Measurements from ENCODE around the gene TCFL5. TPM values are rescaled to one million over a fixed set of nuclear protein-coding genes. Genes with fewer than 3 reads are reported as not detected.

The TCFL5 gene
- total RNA-seq, 1 experiment from 2014 or later, result 20.4 TPM

DNA sequence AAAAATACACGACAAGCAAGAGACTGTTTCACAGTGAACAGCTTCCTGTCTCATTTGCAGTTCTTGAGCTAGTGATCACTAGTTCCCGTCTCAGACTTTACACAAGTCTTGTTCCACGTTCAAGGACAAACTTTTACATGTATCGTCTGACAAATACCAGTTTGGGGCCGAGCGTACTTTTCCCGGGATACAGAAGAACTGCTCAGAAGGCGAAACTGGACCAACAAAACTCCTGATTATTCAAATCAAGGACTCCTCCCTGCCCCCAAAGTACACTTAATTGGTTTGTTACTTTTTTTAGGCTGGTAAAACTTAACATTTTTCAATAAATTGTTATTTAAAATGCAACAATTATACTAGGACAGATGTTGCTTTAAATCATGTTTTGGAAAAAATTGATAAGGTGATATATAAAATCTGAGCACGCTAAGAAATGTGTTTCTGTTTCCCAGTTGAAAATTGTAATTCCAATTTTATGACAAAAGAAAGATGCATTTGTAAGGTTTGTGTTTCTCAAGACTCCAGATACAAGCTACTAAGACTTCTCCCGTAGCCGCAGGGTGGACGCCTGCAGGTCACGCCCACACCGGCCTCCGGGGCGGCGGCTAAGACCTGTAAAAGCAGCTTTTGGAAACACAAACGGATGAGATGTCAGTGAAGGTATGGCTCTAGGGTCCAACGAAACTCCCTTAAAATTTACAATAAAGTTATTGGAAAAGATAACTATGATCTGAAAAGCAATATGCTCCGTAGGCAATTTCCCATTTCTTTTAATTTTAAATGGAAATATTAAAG lies 16.8 kb upstream of the TCFL5 start:
- TF ChIP-seq, protein P1, sequence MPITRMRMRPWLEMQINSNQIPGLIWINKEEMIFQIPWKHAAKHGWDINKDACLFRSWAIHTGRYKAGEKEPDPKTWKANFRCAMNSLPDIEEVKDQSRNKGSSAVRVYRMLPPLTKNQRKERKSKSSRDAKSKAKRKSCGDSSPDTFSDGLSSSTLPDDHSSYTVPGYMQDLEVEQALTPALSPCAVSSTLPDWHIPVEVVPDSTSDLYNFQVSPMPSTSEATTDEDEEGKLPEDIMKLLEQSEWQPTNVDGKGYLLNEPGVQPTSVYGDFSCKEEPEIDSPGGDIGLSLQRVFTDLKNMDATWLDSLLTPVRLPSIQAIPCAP (CRISPR knock-in tag; IDR thresholded peaks at IDR 0.05), result no peak
- TF ChIP-seq NFYB (CRISPR knock-in tag; conservative IDR thresholded peaks at IDR 0.05; ENCODE audit: low read depth) (no peak), ELF4 (CRISPR knock-in tag; IDR thresholded peaks at IDR 0.05; ENCODE audit: low read depth) (no peak), EMX1 (CRISPR knock-in tag; IDR thresholded peaks at IDR 0.05) (no peak), ZNF138 (CRISPR knock-in tag; conservative IDR thresholded peaks at IDR 0.05) (no peak)
- TF ChIP-seq, protein P2, sequence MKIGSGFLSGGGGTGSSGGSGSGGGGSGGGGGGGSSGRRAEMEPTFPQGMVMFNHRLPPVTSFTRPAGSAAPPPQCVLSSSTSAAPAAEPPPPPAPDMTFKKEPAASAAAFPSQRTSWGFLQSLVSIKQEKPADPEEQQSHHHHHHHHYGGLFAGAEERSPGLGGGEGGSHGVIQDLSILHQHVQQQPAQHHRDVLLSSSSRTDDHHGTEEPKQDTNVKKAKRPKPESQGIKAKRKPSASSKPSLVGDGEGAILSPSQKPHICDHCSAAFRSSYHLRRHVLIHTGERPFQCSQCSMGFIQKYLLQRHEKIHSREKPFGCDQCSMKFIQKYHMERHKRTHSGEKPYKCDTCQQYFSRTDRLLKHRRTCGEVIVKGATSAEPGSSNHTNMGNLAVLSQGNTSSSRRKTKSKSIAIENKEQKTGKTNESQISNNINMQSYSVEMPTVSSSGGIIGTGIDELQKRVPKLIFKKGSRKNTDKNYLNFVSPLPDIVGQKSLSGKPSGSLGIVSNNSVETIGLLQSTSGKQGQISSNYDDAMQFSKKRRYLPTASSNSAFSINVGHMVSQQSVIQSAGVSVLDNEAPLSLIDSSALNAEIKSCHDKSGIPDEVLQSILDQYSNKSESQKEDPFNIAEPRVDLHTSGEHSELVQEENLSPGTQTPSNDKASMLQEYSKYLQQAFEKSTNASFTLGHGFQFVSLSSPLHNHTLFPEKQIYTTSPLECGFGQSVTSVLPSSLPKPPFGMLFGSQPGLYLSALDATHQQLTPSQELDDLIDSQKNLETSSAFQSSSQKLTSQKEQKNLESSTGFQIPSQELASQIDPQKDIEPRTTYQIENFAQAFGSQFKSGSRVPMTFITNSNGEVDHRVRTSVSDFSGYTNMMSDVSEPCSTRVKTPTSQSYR (CRISPR knock-in tag; IDR thresholded peaks at IDR 0.05), result no peak
- TF ChIP-seq, protein P3, sequence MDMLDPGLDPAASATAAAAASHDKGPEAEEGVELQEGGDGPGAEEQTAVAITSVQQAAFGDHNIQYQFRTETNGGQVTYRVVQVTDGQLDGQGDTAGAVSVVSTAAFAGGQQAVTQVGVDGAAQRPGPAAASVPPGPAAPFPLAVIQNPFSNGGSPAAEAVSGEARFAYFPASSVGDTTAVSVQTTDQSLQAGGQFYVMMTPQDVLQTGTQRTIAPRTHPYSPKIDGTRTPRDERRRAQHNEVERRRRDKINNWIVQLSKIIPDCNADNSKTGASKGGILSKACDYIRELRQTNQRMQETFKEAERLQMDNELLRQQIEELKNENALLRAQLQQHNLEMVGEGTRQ (CRISPR knock-in tag; IDR thresholded peaks at IDR 0.05), result no peak
- TF ChIP-seq, protein P4, sequence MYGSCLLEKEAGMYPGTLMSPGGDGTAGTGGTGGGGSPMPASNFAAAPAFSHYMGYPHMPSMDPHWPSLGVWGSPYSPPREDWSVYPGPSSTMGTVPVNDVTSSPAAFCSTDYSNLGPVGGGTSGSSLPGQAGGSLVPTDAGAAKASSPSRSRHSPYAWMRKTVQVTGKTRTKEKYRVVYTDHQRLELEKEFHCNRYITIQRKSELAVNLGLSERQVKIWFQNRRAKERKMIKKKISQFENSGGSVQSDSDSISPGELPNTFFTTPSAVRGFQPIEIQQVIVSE (CRISPR knock-in tag; IDR thresholded peaks at IDR 0.05; ENCODE audit: borderline replicate concordance), result no peak
- Mint-ChIP-seq H3K4me1 (peaks cover 35% of the 10 kb centered on the region), H3K4me3 (peak overlapping the region; percentile 22; the same call in 1 of the 2 replicates), H3K36me3 (peaks cover 7% of the 10 kb centered on the region), H3K27ac (peak overlapping the region; percentile 88), H3K9me3 (no peaks in the 10 kb centered on the region), H3K27me3 (ENCODE audit: low read depth) (no peaks in the 10 kb centered on the region; the same call in 1 of the 2 replicates)
- ChIA-PET CTCF (interaction anchor here (0.9 to 1.1 kb wide), 2 partner anchors 37 to 76 kb away, joined by 3 to 4 read pairs; no protein-coding TSS in a partner anchor), POLR2A (interaction anchor here (1.0 kb wide), 1 partner anchor 57 kb away, joined by 3 read pairs; no protein-coding TSS in a partner anchor)
- DNase-seq (ENCODE audit: low spot score) (peak; percentile 56), ATAC-seq (no peak)

DNA sequence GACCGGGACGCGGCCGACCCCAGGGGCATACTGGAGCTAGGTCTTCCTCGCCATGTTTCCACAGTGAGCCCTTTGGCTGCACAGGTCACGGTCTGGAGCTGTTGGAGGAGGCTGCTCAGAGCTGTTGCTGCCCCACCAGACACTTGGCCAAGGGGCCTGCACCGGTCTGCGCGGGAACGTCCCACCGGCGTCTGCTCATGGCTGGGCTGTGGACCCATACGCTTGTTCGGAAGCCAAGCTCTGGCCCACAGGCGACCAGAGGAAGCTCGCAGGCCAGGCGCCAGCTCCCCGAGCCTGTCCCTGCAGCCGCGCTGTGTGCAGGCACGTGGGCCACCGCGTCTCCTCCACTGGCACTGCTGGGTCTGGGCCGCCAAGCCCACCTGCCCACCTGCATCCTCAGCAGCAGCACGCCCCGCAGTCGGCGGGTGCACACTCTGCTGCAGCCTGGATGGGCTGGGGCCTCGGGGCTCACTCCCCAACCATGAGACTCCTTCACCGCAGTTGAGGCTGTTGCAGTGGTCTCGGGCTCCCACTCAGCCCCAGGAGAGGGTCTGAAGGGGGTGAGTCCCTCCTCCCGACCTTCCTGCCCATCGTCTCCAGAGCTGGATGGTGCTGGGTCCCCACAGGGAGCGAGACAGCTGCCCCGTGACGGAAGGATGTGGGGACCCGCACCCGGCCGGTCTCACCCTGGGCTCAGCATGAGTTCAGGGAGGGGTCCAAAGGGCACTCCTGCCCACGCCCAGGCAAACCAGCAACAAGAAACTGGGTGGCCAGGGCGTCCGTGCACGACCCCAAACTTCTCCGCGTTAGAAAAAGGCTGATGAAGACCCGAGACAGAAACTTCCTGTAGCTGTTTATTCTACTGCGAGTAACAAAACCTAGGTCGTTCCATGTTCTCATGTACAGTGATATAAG lies 15.5 kb upstream of the TCFL5 start:
- Mint-ChIP-seq H3K9me3 (no peaks in the 10 kb centered on the region), H3K36me3 (peaks cover 7% of the 10 kb centered on the region), H3K27me3 (ENCODE audit: low read depth) (no peaks in the 10 kb centered on the region; the same call in 1 of the 2 replicates), H3K4me3 (no peak overlapping the region), H3K4me1 (peaks cover 35% of the 10 kb centered on the region), H3K27ac (0 out of 2 replicates have a peak overlapping the region, but pooled peaks have one; percentile 23)
- ATAC-seq, result peak; percentile 14
- POLR2A ChIA-PET, result interaction anchor here (1.2 kb wide), 1 partner anchor 24 kb away, joined by 5 read pairs; no protein-coding TSS in a partner anchor
- peak; percentile 51 for DNase-seq (ENCODE audit: low spot score)
- TF ChIP-seq NFYB (CRISPR knock-in tag; conservative IDR thresholded peaks at IDR 0.05; ENCODE audit: low read depth), result 0 out of 2 replicates have a peak, but pooled peaks have one; percentile 6
- TF ChIP-seq GTF2I (CRISPR knock-in tag; conservative IDR thresholded peaks at IDR 0.05), result no peak
- CTCF ChIA-PET, result interaction anchor here (0.9 to 1.9 kb wide), 5 partner anchors 16 to 170 kb away, joined by 3 to 6 read pairs (median 4); partner anchors contain the start of gene TCFL5

DNA sequence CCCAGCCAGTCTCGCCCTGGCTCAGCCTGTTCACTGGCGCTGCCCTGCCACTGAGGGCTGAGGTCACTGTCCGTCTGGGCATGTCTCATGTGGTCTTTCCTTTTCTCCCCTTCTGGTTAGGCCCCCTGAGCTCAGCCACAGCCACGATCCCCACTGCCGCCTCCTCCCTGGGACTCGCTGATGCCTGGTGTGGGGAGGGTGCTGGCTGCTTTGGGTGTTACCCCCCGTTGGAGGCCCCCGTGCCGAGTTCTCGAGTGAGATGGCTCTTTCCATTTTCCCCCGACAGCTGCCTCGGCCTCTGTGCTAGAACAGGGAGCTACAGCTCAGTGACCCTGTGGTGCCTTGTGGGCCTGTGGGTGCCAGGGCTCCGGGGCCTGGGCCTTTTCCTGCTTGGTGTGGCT lies 14.9 kb upstream of the TCFL5 start:
- H3K27ac Mint-ChIP-seq, result no peak overlapping the region
- no peaks in the 10 kb centered on the region for H3K9me3 Mint-ChIP-seq
- H3K27me3 Mint-ChIP-seq (ENCODE audit: low read depth), result no peaks in the 10 kb centered on the region; the same call in 1 of the 2 replicates
- ChIA-PET POLR2A (interaction anchor here (1.2 kb wide), 1 partner anchor 24 kb away, joined by 5 read pairs; no protein-coding TSS in a partner anchor), CTCF (interaction anchor here (0.9 to 2.5 kb wide), 8 partner anchors 15 to 169 kb away, joined by 3 to 8 read pairs (median 4); partner anchors contain the start of genes DIDO1 and TCFL5)
- H3K4me3 Mint-ChIP-seq, result no peak overlapping the region
- ATAC-seq, result no peak
- H3K4me1 Mint-ChIP-seq, result peaks cover 34% of the 10 kb centered on the region
- H3K36me3 Mint-ChIP-seq, result peaks cover 2% of the 10 kb centered on the region
- TF ChIP-seq MYBL2 (CRISPR knock-in tag; IDR thresholded peaks at IDR 0.05) (no peak), SOX15 (CRISPR knock-in tag; IDR thresholded peaks at IDR 0.05) (no peak), ZNF671 (CRISPR knock-in tag; IDR thresholded peaks at IDR 0.05) (no peak), GRHL2 (CRISPR knock-in tag; IDR thresholded peaks at IDR 0.05; ENCODE audit: insufficient replicate concordance, severe bottlenecking) (no peak)
- no peak for DNase-seq (ENCODE audit: low spot score)

Measured in WTC11 (cell line).